Choroid plexus epithelial cell (primary cell): ENCODE results near the gene DIPK1A.
A peak's percentile ranks its signal among the peaks of the same experiment; 100 is the strongest.

Source experiments
- DNase-seq: peaks from one replicate; pipeline ENCODE4 v3.0.0-alpha.2; 2010; ENCODE audit warnings: low read depth
- H3K4me3 ChIP-seq: 2 replicates; pipeline ENCODE4 v1.5.1; 2011; ENCODE audit warnings: low read depth, mild to moderate bottlenecking, control low read depth, low read length, moderate library complexity
- TF ChIP-seq, protein P1 (sequence below): conservative IDR thresholded peaks from 2 replicates; pipeline ENCODE4 v1.5.1; 2011; ENCODE audit warnings: low read depth, mild to moderate bottlenecking, control low read depth, inconsistent platforms, low read length, moderate library complexity

DIPK1A gene

DNA sequence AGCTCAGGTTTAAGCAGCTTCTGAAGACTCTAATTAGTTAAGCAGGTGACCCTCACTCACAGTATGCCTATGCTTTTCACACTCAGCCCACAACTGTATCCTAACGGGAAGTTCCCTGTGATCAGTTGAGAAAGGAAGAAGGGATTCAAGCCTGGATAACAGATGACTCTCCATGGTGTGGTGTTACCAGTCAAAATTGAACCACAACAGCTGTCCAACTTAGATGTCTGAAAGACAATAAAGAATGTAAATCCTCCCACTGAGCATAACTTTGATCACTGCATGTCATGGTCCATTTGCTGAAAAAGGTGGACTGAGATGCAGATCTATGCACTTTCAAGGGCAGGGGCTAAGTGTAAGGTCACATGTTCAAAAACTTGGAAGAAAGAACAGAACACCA is 32.3 kb upstream of the DIPK1A start:
- TF ChIP-seq, protein P1, sequence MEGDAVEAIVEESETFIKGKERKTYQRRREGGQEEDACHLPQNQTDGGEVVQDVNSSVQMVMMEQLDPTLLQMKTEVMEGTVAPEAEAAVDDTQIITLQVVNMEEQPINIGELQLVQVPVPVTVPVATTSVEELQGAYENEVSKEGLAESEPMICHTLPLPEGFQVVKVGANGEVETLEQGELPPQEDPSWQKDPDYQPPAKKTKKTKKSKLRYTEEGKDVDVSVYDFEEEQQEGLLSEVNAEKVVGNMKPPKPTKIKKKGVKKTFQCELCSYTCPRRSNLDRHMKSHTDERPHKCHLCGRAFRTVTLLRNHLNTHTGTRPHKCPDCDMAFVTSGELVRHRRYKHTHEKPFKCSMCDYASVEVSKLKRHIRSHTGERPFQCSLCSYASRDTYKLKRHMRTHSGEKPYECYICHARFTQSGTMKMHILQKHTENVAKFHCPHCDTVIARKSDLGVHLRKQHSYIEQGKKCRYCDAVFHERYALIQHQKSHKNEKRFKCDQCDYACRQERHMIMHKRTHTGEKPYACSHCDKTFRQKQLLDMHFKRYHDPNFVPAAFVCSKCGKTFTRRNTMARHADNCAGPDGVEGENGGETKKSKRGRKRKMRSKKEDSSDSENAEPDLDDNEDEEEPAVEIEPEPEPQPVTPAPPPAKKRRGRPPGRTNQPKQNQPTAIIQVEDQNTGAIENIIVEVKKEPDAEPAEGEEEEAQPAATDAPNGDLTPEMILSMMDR: no peak
- no peak for DNase-seq
- no peak overlapping the region for H3K4me3 ChIP-seq

DNA sequence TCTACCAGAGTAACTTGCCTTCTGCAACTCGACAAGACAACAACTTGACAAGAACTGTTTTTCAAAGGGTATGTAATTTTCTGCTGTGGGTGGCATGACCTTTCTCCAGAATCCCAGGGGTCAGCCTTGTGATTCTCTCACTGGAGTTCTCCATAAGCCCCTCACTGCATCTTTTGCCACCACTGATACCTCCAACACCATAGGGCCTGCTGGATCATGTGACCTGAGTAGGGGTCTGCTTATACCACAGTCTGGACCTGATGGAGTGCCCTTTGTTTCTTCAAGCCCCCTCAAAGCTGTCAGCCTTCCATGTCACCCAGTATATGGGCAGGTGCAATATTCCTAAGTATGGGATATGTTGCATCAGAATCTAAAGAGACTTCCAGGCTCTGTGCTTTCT is 31.6 kb upstream of the DIPK1A start:
- no peak for DNase-seq
- H3K4me3 ChIP-seq: no peak overlapping the region
- TF ChIP-seq, protein P1: no peak

DNA sequence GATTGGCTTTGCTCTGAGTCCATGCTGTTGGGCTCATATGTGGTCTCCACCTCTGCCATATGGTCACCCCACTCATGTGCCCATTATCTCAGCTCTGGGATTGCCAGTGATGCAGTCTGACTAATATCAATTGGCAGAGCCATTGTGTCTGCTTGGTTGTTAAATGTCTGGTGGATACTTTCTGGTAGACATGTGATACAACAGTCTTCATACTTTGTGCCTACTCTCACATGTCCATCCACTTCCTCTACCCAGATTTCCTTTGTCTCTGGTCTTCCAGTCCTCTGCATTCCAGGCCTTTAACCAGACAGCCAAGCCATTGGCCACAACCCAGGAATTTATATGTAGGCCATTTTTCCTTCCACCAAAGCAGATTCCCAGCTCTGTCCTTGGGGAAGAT is 30.8 kb upstream of the DIPK1A start:
- no peak overlapping the region for H3K4me3 ChIP-seq
- TF ChIP-seq, protein P1: no peak
- DNase-seq: no peak

DNA sequence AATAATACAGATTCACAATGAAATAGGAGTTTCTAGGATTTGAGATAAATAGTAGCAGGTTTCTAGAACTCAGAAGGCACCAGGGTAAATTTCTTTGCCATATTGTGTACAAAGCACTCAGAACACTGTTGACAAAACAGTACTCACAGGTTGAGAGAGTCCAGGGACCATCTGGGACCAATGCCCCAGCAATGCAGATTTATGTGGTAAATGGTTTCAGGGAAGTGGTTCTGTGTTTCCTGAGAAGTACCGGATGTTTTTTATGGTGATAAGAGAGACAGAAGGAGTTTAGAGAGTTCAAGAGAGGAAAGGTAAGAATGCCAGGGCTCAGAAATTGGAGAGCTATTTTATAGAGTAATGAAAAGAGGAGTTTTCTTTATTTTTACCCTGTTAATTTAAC is 29.6 kb upstream of the DIPK1A start:
- DNase-seq: no peak
- H3K4me3 ChIP-seq: no peak overlapping the region
- TF ChIP-seq, protein P1: no peak

DNA sequence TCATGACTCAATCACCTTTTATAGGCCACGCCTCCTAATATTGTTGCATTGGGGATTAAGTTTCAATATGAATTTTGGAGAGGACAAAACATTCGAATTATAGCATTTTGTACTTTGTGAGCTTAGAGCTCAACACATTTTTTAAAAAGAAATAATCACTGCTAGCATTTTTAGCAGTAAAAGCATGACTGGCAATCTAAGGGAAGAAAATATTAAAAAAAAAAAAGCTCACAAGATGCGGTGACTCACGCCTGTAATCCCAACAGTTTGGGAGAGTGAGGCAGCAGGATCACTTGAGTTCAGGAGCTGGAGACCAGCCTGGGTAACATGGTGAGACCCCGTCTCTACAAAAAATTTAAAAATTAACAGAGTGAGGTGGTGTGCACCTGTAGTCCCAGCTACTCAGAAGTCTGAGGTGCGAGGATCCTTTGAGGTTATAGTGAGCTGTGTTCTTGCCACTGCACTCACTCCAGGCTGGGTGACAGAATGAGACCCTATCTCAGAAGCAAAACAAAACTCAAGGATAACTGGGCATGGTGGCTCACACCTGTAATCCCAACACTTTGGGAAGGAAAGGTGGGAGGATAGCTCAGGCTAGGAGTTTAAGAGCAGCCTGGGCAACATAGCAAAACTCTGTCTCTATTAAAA is 28.8 kb upstream of the DIPK1A start:
- peak; percentile 45 for DNase-seq
- TF ChIP-seq, protein P1: no peak
- H3K4me3 ChIP-seq: no peak overlapping the region

DNA sequence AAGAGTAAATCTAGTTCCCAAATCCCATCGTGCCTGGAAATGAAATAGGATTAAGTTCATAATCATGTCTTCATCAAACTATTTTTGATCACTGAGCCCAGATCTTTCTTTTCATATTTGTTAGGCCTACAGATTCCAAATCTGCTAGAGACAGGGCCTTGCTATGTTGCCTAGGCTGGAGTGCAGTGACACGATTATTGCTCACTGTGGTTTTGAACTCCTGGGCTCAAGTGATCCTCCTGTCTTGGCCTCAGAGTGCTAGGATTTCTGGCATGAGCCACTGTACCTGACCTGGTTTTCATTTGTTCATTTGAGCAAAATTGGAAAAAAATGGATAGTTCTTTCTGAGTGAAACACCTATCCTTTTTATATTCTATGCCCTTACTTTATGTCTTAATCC is 28.0 kb upstream of the DIPK1A start:
- H3K4me3 ChIP-seq: no peak overlapping the region
- TF ChIP-seq, protein P1: no peak
- DNase-seq: no peak

DNA sequence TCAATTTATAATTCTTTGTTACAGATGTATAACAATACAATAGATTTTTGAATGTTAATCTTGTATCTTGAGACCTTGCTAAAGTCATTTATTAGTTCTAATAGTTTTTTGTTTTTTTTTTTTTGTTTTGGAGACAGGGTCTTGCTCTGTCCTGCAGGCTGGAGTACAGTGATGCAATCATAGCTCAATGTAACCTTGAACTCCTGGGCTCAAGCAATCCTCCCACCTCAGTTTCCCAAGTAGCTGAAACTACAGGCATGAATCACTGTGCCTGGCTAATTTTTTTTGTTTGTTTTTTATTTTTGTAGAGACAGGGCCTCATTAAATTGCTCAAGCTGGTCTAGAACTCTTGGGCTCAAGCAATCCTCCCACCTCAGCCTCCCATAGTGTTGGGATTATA is 26.2 kb upstream of the DIPK1A start:
- H3K4me3 ChIP-seq: no peak overlapping the region
- TF ChIP-seq, protein P1: no peak
- no peak for DNase-seq
